GM19351 (cell line): Measurements from ENCODE around the gene RBM23.
A peak's percentile ranks its signal among the peaks of the same experiment; 100 is the strongest.
"Not testable (repeated sequence)": the region's sequence is repeated elsewhere in the genome, so short reads cannot be mapped to it uniquely, and the experiment has no call there.

ENCODE experiments used
- ATAC-seq: cut with Tn5 transposase; IDR thresholded peaks from one replicate; pipeline ENCODE4 v1.9.1; 2021; ENCODE audit warnings: mild to moderate bottlenecking, moderate library complexity; ENCODE audit not compliant: unreplicated experiment

The RBM23 gene

DNA sequence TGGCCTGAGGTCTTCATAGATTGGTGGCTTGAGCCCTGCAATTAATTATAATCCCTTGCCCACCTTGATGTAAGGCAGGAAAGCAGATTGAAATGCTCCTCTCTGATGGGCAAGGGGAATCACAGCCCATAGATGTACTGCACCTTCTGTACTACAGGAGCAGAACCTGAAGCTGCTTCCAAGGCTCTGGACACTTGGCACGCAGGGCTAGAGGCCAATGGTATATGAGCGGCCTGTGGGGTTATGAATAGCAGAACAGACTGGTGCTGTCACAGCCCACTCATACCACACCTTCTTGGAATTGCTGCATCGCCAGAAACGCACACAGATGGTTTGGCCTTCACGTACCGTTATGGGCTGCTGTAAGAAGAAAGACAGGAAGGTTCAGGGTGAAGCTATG lies 1.7 kb upstream of the RBM23 start:
- ATAC-seq, result no peak

DNA sequence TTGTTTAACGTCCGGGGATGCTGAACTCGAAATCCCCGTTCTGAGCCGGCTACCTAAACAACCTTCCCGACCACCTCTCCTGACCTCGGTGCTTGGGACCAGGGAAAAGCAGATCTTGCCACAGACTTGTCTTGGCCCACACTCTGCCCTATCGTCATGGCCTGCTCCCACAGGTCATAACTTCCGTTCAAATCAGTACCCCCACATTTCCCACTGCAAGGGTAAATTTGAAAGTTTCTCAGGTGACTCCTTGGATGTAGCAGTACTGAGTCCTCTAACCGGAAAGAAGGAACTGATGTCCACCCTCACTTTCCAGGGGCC lies 612 bp upstream of the RBM23 start:
- ATAC-seq, result peak; percentile 6

DNA sequence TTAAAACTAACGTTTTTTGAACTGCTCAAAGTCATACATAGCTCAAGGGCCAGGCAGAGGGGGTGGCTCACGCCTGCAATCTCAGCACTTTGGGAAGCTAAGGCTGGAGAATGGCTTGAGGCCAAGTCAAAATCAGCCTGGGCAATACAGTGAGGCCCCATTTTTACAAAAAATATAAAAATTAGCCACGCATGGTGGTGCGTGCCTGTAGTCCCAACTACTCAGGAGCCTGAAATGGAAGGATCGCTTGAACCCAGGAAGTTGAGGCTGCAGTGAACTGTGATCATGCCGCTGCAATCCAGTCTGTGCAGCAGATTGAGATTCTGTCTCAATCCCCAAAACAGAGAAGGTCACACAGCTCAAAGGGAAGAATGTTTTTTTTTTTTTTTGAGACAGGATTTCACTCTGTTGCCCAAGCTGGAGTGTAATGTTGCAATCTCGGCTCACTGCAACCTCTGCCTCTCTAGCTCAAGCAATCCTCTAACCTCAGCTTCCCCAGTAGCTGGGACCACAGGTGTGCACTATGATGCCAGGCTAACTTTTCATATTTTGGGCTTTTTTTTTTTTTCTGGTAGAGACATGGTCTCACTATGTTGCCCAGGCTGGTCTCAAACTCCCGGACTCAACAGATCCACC lies 2.9 kb downstream of the RBM23 start:
- ATAC-seq, result no peak

DNA sequence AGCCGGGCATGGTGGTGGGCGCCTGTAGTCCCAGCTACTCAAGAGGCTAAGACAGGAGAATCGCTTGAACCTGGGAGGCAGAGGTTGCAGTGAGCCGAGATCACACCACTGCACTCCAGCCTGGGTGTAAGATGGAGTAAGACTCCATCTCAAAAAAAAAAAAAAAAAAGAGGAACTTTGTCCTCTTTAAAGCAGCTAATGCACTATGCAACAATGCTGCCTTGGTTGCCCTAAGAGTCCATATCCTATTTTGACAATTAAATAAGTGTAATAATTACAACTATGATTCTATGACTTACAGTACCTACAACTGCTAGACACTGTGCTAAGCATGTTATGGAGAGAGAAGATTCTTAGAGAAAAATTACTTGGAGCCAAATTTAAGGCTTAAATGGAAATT lies 4.1 kb downstream of the RBM23 start:
- not testable (repeated sequence) for ATAC-seq

DNA sequence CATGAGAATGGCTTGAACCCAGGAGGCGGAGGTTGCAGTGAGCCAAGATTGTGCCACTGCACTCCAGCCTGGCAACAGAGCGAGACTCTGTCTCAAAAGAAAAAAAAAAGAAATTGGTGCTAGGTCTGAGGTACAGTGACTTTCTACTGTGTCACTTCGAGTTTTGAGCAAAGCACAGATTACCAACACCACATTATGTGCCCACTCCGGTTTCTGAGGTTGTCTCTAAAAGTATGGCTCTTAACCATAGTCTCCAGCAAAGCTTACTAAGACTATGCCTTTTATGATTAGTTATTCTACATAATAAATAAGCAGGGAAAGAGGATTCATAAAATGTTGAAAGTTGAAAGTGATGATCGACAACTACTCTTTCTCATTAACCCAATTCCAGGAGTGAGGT lies 8.0 kb downstream of the RBM23 start:
- ATAC-seq, result no peak

DNA sequence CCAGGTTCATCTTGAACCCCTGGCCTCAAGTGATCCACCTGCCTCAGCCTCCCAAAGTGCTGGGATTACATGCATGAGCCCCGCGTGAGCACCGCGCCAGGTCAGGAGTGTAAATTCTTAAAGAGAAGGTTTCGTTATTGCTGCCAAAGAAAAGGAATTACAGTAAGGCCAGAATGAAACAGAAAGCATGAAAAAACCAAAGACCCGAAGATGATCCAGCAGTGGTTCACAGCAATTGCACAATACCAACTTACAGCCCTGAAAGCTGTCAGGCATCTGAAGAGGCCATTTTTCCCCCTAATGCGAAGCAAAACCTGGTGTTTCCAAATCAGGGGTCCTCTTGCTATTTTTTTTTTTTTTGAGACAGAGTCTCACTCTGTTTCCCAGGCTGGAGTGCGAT lies 10.3 kb downstream of the RBM23 start:
- no peak for ATAC-seq

DNA sequence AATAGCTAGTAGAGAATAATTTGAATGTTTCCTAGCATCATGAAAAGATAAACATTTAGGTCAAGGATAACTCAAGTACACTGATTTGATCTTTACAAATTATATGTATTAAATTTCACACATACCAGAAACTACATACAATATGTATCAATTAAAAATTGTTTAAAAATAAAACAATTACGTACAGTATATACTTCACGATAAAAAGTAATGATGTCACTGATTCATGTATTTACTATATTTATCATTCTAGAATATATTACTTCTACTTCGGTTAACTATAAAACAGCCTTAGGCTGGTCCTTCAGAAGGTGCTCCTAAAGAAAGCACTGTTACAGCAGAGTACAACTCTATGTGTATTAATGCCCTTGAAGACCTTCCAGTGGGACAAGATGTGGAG lies 11.5 kb downstream of the RBM23 start:
- ATAC-seq, result no peak

DNA sequence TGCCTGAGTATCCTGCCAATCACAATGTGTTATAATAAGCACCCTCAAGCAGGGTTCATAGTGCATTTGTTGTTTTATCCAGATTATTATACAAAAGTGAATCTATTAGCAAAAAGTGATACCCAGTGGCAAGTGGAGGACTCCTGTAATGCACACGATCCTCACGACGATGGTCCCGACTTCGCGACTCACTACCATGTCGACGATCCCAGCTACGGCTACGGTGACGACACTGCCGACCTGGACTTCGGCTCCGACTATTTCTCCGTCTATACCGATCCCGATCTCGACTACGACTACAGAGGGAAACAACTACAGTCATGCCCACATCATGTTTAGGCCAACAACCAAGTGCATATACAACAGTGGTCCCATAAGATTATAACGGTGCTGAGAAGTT lies 12.9 kb downstream of the RBM23 start:
- ATAC-seq, result no peak

DNA sequence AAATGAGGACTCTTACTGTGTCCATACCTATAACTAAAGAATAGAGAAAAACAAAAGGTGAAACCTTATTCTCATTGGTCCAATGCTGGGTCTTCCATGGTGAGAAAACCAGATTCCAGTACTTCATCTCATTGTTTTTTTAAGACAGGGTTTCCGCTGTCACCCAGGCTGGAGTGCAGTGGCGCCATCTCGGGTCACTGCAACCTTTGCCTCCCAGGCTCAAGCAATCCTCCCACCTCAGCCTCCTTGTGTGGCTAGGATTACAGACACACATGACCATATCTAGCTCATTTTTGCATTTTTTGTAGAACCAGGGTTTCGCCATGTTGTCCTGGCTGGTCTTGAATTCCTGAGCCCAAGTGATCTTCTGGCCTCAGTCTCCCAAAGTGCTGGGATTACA lies 13.3 kb downstream of the RBM23 start:
- ATAC-seq, result no peak

DNA sequence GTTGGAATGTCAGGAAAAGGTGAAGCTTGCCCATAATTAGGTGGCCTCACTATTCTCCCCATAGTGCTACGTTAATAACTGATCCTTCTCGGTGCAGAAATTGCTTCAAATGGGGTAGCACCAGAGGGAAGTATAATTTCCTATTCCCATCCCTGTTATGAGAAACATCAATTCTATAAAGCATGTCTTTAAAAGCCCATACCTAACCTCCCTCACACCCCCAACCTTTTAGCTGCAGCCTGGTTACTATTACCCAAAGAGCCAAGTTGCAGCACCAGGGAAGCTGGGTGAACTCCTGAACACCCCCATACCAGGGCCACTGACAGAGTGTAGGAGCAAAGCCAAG lies 15.2 kb downstream of the RBM23 start:
- no peak for ATAC-seq

DNA sequence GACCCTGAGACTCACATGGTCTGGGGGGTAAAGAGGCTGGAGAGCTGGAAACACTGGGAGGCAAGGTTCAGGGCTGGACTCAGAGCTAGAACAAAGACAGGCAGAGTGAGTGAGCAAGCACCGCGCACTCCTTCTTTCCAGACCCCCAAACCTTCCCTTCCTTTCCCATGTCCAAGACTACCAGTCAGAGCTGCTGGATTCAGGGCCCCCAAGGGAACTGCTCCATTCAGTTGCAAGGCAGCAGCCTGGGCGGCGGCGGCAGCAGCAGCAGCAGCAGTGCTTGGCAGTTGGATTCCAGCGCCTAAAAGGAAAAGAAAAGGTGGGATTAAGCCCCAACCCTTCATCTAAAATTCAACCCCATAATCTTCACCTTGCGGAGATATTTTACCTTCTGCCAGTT lies 17.1 kb downstream of the RBM23 start:
- ATAC-seq, result no peak

DNA sequence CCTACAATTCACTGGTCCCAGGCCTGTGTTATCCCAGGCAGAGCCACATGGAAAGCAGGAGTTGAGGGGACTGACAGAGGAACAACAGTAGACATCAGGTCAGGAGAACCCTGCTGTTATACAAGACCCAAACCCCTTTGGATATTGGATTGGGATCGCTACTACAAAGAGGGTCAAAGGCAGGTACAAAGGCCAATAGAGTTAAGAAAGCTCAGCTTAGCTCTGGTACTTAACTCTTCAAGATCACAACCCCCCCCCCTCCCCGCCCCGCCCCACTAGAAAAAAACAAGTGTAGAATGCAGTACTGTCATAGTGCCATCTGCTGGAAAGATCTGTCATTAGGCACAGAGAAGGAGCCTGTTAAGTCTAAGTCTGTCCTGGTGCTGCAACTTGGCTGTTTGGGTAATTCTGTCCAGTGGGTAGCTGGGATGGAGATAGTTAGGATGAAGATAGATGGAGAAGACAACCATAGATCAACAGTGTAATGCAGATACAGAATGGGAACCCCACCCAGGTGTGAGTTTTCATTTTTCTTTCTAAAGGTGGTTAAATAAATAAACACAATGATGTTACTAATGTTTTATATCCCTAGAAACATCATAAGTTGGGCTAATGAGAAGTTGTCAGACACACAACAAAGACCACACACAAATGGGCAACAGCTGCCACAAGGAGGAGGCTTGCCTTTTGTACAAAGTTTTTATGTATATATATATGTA lies 18.7 kb downstream of the RBM23 start:
- ATAC-seq, result no peak

DNA sequence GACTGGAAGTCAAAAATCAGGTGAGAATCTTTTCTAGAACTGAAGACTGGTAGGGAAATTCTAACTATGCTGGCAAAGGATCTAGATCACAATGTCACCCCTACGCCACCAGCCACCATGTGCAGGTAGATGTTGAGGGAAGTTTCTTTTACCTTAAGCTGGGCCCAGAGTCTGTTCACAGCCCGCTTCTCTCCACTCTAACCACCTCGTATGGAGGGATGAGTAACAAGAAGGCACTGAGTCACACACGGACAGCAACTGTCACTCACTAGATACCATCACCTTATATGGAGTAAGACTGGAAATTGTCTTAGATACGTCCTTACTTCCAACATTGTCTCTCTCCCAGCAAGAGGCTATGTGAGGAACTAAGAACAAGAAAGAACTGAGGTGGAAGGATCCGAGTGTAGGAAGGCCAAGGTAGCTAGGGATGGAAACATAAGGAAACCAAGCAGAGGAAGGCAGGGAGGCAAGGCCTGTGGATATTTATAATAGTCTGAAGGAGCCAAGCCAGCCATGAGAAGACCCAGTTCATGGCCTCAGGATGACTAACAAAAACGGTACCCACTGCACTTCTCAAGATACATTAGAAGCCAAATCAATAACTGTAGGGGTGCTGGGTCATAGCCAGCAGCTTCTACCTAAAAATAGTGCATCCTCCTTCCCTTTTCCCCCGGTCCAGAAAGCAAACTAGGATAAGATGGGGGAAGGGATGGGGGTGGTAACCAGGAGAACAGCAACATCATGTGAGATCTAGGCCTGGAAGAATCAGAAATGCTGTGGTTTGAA lies 20.5 kb downstream of the RBM23 start:
- ATAC-seq, result no peak

DNA sequence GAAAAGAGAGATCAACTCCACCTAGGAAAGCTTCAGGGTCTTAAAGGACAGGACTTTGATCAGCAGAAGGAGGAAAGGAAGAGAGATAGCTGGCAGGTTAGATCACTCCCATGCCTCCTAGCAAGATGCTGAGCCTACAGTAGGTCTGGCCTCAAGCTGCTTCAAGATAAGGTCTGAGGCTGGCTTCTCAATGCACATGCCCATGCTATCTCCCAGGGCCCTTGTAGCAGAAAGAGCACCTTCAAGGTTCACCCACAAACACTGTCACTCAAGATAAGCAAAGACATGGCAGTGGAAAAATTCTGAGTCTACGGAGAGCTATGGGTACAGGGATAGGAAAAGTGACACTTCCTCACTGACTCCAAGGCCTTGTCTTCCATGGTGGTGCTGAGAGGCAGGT lies 21.6 kb downstream of the RBM23 start:
- ATAC-seq, result no peak

DNA sequence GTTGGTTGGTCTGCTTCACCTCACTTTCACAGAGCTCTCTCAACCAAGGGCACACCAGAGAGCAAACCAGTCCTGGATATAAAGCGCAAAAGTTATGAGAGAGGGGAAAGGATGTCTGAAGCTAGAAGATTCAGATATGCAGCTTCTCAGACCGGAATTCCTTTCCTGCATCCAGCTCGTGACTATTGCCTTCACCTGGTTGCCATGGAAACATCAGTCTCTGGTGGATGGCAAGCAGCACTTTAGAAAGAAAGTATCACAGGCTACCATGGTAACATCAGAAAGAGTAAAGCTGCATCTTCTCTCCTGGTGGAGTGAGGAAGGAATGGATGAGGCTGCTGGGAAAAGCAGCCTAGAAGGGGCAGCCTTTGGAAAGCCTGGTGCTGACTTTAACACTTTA lies 22.2 kb downstream of the RBM23 start:
- no peak for ATAC-seq

DNA sequence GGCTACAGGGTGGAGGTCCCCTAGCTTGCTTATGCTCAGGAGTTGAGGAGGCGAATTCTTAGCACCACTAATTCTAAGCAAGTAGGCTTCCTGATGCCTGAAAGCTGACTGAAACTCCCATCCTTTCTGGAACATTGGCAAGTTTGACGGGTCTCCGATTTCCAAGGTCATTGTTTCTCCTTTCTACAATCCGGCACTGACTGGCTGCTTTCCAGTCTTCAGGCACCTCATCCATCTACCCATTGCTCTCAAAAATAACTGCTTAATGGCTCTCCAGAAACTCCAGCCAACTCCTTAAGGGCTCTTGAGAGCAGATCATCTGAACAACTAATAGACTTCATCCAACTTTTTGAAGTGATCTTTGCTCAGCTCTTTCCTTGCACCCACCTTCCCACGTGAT lies 22.6 kb downstream of the RBM23 start:
- no peak for ATAC-seq

DNA sequence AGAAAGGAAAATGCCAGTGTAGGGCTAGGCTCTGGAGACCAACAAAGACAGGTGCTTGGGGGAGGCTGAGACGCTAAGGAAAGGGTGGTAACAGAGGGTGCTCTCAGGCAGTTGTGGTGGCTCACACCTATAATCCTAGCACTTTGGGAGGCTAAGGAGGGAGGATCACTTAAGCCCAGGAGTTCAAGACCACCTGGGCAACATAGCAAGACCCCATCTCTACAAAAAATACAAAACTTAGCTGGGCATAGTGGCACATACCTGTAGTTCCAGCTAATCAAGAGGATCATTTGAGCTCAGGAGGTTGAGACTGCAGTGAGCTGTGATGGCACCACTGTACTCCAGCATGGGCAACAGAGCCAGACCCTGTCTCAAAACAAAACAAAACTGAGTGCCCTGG lies 23.5 kb downstream of the RBM23 start:
- no peak for ATAC-seq

DNA sequence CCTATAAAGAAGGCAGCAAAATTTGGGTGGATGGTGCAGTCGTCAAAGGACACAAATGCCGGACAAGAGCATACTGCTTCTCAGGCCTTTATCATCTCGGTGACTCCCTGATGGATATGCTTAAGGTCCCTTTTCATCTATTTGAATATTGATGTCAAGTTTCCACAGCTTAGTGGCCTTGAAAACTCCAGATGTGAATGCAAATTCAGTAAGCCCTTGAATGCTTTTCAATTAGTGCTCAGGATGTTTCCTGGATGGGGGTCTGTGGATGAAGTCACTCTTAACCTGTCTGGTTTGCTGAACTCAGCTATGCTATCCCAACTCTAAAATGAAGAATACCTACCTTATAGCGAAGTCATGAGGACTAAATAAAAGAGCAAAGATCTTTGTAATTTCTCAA lies 25.2 kb downstream of the RBM23 start:
- ATAC-seq, result no peak

DNA sequence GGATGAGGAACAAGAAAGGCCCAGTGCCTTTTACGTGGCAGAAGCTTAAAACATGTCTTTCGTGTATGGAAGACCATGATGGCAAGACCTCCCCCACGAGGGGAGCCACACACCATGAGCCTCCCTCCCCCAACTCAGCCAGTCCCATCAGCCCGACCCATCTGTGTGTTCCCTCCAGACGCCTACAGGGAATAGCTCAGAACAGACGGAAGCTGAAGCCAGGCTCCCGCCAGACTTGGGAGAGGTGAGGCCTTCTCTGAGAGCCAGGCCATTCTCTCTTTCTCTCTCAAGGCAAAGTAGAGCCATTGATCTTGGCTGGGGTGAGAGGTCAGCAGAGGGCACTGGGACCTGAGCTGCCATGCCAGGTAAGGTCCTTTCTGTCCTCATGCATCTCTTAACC lies 26.5 kb downstream of the RBM23 start:
- ATAC-seq, result no peak

DNA sequence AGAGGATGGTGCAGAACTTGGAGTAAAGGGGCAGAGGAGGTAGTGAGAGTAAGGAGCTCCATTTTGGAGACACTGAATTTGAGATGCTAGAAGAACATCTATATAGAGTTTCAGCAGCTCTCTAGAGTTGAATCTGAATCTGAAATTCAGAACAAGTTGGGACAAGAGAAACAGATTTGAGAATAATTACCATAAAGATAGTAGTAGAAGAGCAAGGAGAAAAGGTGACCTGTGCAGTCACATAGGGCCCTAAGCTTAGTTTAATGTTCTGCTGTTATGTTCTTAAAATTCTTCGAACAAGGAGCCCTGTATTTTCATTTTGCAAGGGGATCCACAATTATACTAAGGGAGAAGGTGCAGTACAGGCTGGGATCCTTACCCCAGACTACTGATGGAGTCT lies 28.5 kb downstream of the RBM23 start:
- ATAC-seq, result no peak

DNA sequence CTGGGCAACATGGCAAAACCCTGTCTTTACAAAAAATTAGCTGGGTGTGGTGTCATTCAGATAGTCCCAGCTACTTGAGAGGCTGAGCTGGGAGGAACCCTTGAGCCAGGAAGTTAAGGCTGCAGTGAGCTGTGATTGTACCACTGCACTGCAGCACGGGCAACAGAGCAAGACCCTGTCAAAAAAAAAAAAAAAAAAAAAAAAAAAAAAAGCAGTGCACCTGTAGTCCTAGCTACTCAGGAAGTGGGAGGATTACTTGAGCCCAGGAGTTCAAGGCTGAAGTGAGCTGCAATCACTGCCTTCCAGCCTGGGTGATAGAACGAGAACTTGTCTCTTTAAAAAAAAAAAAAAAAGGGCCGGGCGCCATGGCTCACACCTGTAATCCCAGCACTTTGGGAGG lies 30.3 kb downstream of the RBM23 start:
- ATAC-seq, result no peak

DNA sequence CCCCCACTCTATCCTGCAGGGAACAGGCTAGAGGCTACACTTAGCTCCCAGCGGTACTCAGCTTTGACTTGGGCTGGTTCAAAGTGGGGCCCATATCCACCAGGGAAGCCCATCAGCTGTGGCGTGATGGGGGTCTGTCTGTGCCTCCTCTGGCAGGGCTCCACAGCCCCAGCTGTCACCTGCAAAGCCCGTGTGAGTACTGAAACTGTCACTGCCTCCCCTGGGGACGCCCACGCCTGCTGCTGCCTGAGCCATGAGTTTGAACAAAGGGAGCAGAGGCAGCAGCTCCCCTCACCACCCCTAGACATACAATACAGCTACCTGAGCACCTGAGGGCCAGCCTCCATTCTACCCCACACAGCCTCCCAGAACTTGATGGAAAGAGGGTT lies 31.0 kb downstream of the RBM23 start:
- peak; percentile 55 for ATAC-seq
